Fibroblast of upper back skin (primary cell): ENCODE results near the gene VSX1.

Experiments used
- DNase-seq: peaks from one replicate; pipeline ENCODE4 v3.0.0-alpha.2; 2013

VSX1 gene

GRCh38 chr20:25037288-25038102 is 44.4 kb downstream of the VSX1 start:
- DNase-seq: no peak

- no peak for DNase-seq
These were observed 45.5 kb downstream of the VSX1 start for GRCh38 chr20:25036331-25036936.

DNA sequence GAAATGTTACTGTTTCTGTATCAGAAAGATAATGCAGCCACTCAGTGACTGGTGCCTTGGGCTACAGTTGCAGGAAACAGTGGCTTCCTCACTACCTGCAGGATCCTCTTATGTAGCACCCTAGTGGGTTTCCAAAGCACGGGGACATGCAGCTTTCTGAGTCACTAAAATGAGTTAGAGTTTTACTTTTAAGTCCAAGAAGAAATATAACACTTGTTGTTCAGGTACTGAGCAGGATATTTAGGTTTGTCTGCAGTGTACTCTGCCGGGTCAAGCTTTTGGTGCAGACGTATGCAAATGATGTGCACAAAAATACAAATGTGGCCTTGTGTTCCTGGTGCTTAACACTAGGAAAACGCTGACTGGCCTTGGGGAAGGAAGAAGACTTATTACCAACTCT is 46.0 kb downstream of the VSX1 start:
- no peak for DNase-seq

DNA sequence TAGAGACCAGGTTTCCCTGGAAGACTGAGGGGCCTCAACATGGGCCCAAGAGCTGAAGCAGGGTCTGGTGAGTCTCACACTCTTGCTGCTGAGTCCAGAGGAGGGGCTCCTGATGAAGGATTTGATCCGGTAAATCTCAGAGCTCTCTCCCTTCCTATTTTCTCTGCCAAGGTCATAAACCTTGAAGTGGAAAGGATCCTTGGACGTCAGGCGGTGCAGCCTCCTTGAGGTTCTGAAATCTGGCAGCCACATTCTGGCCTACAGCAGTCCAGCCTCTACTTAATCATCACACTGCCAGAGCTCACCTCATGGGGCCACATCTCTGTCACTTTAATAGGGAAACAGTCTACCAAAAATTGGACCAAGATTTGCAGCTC is 48.0 kb downstream of the VSX1 start:
- no peak for DNase-seq

- DNase-seq: no peak
These were observed 48.5 kb downstream of the VSX1 start for GRCh38 chr20:25033265-25033923.

GRCh38 chr20:25032478-25033264 is 49.3 kb downstream of the VSX1 start:
- no peak for DNase-seq

DNA sequence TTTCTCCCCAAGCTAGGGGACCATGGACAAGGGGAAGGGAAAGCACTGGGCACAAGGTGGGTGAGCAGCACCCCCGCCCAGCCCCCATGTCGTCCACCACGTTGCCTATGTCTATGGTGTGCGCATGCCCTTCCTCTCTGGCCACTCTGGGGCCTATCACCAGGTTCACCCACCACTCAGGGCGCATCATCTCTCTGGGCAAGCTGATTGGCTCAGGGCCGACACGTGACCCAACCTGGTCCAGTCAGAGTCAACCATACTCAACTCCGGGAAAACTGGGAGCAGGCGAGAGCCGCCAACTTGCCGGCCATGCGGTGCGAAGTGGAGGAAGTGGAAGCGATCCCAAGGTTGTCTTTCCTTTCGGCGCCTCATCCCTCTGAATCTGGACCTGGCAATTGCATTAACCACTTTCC is 49.9 kb downstream of the VSX1 start:
- no peak for DNase-seq

DNA sequence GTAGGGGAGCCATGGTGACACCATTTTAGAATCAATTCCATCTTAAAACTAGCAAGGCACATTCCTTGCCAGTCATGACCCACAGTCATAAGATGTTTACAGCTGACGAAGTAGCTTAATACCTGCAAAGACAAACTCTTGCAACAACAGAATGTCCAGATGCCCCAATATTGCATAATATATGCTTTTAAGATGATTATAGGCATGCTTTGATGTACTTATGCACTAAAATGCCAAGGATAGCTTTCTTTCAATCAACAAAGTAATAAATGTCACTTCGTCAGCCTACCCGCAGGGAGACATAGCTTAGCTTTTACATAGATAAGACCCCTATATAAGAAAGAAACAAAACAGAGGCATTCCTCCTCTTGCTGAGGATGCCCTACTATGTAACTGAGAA is 50.7 kb downstream of the VSX1 start:
- no peak for DNase-seq

GRCh38 chr20:25030649-25031207 is 51.2 kb downstream of the VSX1 start:
- no peak for DNase-seq

- DNase-seq: no peak
These were observed 51.8 kb downstream of the VSX1 start for GRCh38 chr20:25030007-25030648.

GRCh38 chr20:25025986-25026605 is 55.8 kb downstream of the VSX1 start:
- DNase-seq: no peak
